Brain microvascular endothelial cell (primary cell): ENCODE measurements around the gene PTPN21.
A peak's percentile ranks its signal among the peaks of the same experiment; 100 is the strongest.

Experiments
- DNase-seq: peaks from one replicate; pipeline ENCODE4 v3.0.0-alpha.2; 2020
- H3K27ac ChIP-seq: fragments of 250-450 bp; sonication (Bioruptor Pico); 2 replicates; pipeline ENCODE4 v1.5.1; 2020; ENCODE audit warnings: mild to moderate bottlenecking, moderate library complexity
- H3K27me3 ChIP-seq: fragments of 250-450 bp; sonication (Bioruptor Pico); replicated peaks from 2 replicates; pipeline ENCODE4 v1.5.1; 2020; ENCODE audit warnings: mild to moderate bottlenecking
- H3K36me3 ChIP-seq: fragments of 250-450 bp; sonication (Bioruptor Pico); replicated peaks from 2 replicates; pipeline ENCODE4 v1.5.1; 2020; ENCODE audit warnings: mild to moderate bottlenecking
- H3K4me3 ChIP-seq: 2 replicates; pipeline ENCODE4 v1.5.1; 2011; ENCODE audit warnings: low read depth, mild to moderate bottlenecking, control low read depth, low read length, moderate library complexity
- CTCF ChIP-seq: IDR thresholded peaks from 2 replicates; pipeline ENCODE4 v1.5.1; 2011; ENCODE audit warnings: low read depth, mild to moderate bottlenecking, moderate library complexity, low read length, control low read depth, inconsistent platforms; ENCODE audit errors: missing control alignments
- in situ Hi-C: cut with HindIII; loops from 2 replicates; pipeline ENCODE4 v1.10.0; 2017; ENCODE audit warnings: low sequenced_read_pairs, low pct_ligation_motif_present

PTPN21 gene

GRCh38 chr14:88493392-88494185 is 61.2 kb downstream of the PTPN21 start:
- in situ Hi-C loops: no loop called here
- Histone ChIP-seq H3K27me3 (no peaks in the 10 kb centered on the region), H3K4me3 (no peak overlapping the region), H3K36me3 (peaks cover 15% of the 10 kb centered on the region), H3K27ac (no peak overlapping the region)
- TF ChIP-seq CTCF: no peak
- no peak for DNase-seq

- no peaks in the 10 kb centered on the region for H3K27me3 ChIP-seq
- peak; percentile 91 for TF ChIP-seq CTCF
- peak; percentile 83 for DNase-seq
- H3K36me3 ChIP-seq: peaks cover 18% of the 10 kb centered on the region
- no peak overlapping the region for H3K27ac ChIP-seq
- in situ Hi-C loops: no loop called here
- H3K4me3 ChIP-seq: no peak overlapping the region
Measured at GRCh38 chr14:88492272-88493089, 62.3 kb downstream of the PTPN21 start.

- TF ChIP-seq CTCF: no peak
- no peak for DNase-seq
- Histone ChIP-seq H3K27me3 (no peaks in the 10 kb centered on the region), H3K27ac (no peak overlapping the region), H3K36me3 (peaks cover 11% of the 10 kb centered on the region), H3K4me3 (no peak overlapping the region)
- in situ Hi-C loops: no loop called here
Measured at GRCh38 chr14:88490168-88490567, 64.6 kb downstream of the PTPN21 start.

- DNase-seq: no peak
- no peak for TF ChIP-seq CTCF
- in situ Hi-C loops: no loop called here
- Histone ChIP-seq H3K36me3 (peaks cover 13% of the 10 kb centered on the region), H3K4me3 (no peak overlapping the region), H3K27ac (no peak overlapping the region), H3K27me3 (no peaks in the 10 kb centered on the region)
Measured at GRCh38 chr14:88488897-88489296, 65.9 kb downstream of the PTPN21 start.

- in situ Hi-C loops: no loop called here
- no peak for TF ChIP-seq CTCF
- Histone ChIP-seq H3K36me3 (peaks cover 8% of the 10 kb centered on the region), H3K27me3 (no peaks in the 10 kb centered on the region), H3K27ac (no peak overlapping the region), H3K4me3 (no peak overlapping the region)
- DNase-seq: no peak
Measured at GRCh38 chr14:88488081-88488480, 66.7 kb downstream of the PTPN21 start.
